Epithelial cell of proximal tubule (primary cell): ENCODE measurements around the gene JPT1. TPM values are rescaled to one million over a fixed set of nuclear protein-coding genes. Genes with fewer than 3 reads are reported as not detected.

ENCODE experiments used
- DNase-seq: peaks from one replicate; pipeline ENCODE4 v3.0.0-alpha.2; 2011; ENCODE audit warnings: low read depth
- H3K4me3 ChIP-seq: 2 replicates; pipeline ENCODE4 v1.5.1; 2011; ENCODE audit warnings: low read depth, mild to moderate bottlenecking, low read length
- CTCF ChIP-seq: conservative IDR thresholded peaks from 2 replicates; pipeline ENCODE4 v1.5.1; 2012; ENCODE audit warnings: low read depth, mild to moderate bottlenecking, low read length
- total RNA-seq: library from RNA; depleted of rRNA; stranded (reverse); fragments of >200 nt; gene quantifications from 2 replicates; pipeline ENCODE4 v1.2.3, GENCODE V29; 2015

Gene JPT1
- total RNA-seq, 1 donor from 2014 or later, result 539 TPM

GRCh38 chr17:75109407-75110233 lies 44.7 kb downstream of the JPT1 start, which contains the start of gene ARMC7:
ARMC7 (plus strand) TSS chr17:75109969; CDS start chr17:75110289, 320 bp downstream.
- no peak for TF ChIP-seq CTCF
- DNase-seq, result no peak
- peak within 1 kb of the TSS; percentile 71 for H3K4me3 ChIP-seq

GRCh38 chr17:75109046-75109406 lies 45.3 kb downstream of the JPT1 start:
- H3K4me3 ChIP-seq, result peak overlapping the region; percentile 71
- no peak for TF ChIP-seq CTCF

DNA sequence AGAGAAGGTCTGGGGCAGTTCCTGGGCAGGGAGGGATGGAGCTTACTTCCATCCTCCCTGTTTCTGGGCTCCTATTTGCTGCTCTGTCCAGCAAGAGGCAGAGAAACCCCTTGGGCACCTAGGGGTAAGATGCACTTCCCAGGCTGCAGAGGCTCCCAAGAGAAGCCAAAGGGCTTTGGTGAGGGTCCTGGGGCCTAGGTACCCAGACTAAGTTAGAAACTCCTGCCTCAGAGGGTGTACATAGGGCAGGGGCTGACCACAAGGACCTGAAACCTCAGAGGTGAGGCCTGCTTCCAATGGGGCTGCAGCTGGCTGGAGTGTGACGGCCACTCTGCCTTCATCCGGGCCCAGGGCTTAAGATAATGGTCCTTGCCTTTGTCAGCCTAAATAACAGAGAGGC lies 46.1 kb downstream of the JPT1 start:
- DNase-seq, result no peak
- no peak overlapping the region for H3K4me3 ChIP-seq
- TF ChIP-seq CTCF, result no peak

More at GRCh38 chr17:75109046-75109406, 45.3 kb downstream of the JPT1 start:
- no peak for DNase-seq

DNA sequence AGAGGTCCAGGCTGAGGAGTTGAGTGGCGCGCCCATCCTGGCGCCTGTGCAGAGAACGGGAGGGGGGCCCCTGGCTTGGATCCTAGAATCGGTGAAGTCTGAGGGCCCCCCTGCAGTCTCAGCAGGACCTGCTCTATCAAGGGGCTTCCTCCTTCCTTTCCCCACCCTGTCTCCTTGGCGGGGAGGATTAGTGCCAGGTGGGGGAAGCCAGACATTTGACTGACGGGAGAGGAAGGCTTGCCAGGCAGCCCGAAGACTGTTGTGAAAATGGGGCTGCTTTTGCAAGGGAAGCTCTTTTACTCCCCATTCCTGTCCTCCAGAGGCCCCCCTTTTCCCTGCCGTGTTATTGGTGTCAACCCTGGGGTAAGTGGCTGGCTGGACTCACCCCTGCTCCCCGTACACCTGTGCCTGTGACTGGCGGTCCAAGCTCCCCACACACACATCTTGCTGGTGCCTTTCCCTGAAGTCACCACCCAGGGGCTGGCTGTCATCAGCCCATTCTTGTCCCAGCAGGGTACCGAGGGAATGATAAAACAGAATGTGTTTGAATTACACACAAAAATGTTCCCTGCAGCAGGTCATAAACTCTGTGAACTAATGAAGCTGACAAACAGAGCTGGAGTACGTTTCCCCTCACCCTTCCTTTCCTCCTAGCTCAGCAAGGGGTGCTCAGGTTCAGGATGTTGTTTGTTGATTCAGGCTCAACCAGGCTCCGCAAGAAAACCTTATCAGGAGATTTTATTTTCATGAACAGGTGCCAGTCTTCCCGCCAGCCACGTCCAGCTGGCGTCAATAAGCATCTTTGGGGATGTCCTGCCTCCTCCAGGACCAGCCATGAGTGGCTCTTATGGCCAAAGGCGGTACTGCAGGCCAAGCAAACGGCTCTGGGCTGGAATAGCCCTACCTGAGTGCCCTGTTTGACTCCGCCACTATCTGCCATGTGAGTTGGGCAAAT lies 48.9 kb downstream of the JPT1 start:
- DNase-seq, result no peak
- no peak overlapping the region for H3K4me3 ChIP-seq
- TF ChIP-seq CTCF, result peak; percentile 76

- no peak overlapping the region for H3K4me3 ChIP-seq
- no peak for DNase-seq
- TF ChIP-seq CTCF, result no peak
Observed at GRCh38 chr17:75103601-75104554, 50.4 kb downstream of the JPT1 start.

DNA sequence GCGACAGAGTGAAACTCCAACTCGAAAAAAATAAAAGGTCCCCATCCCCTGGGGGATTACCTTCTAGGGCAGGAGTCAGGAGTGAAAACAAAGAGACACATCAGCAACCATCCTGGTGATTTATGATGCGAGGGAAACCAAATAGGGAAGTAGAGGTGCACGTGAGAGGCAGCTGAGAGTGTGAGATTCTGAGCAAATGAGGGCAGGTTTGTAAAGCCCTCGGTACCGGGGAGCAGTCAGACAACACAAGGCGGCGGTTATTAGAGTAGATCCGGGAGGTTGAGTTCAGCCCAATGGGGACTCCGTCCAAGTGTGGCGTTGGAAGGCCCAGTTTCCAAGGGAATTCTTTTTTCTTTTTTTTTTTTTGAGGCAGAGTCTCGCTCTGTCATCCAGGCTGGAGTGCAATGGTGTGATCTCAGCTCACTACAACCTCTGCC lies 51.9 kb downstream of the JPT1 start:
- no peak for TF ChIP-seq CTCF
- DNase-seq, result no peak
- no peak overlapping the region for H3K4me3 ChIP-seq
